22Rv1 (cell line): ENCODE measurements around the gene TYRP1.

Experiments
- ZFX ChIP-seq: fragments of 450-650 bp; IDR thresholded peaks from 2 replicates; pipeline ENCODE4 v1.6.1; 2017; ENCODE audit warnings: antibody characterized with exemption, borderline replicate concordance
- TF ChIP-seq, protein P1 (sequence below): fragments of 450-650 bp; IDR thresholded peaks from 2 replicates; pipeline ENCODE4 v1.5.1; 2017; ENCODE audit warnings: mild to moderate bottlenecking

DNA sequence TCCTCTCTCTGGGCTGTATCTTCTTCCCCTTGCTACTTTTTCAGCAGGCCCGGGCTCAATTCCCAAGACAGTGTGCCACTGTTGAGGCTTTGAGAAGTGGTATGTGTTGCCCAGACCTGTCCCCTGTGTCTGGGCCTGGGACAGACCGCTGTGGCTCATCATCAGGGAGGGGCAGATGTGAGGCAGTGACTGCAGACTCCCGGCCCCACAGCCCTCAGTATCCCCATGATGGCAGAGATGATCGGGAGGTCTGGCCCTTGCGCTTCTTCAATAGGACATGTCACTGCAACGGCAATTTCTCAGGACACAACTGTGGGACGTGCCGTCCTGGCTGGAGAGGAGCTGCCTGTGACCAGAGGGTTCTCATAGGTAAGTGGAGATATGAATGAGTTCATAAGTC, 828 bp downstream of the TYRP1 start:
- TF ChIP-seq, protein P1, sequence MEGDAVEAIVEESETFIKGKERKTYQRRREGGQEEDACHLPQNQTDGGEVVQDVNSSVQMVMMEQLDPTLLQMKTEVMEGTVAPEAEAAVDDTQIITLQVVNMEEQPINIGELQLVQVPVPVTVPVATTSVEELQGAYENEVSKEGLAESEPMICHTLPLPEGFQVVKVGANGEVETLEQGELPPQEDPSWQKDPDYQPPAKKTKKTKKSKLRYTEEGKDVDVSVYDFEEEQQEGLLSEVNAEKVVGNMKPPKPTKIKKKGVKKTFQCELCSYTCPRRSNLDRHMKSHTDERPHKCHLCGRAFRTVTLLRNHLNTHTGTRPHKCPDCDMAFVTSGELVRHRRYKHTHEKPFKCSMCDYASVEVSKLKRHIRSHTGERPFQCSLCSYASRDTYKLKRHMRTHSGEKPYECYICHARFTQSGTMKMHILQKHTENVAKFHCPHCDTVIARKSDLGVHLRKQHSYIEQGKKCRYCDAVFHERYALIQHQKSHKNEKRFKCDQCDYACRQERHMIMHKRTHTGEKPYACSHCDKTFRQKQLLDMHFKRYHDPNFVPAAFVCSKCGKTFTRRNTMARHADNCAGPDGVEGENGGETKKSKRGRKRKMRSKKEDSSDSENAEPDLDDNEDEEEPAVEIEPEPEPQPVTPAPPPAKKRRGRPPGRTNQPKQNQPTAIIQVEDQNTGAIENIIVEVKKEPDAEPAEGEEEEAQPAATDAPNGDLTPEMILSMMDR = no peak
- TF ChIP-seq ZFX = no peak
